NCI-H2227 (cell line): ENCODE data around the gene MYOG.

Experiments used
- DNase-seq: peaks from one replicate; lab custom pipeline; 2025; ENCODE audit not compliant: unreplicated experiment; lab: John Stamatoyannopoulos, UW

The MYOG gene

GRCh38 chr1:203117611-203118575 is 32.1 kb upstream of the MYOG start:
- peak; percentile 88 for DNase-seq

- no peak for DNase-seq
These were observed 30.4 kb upstream of the MYOG start for GRCh38 chr1:203116091-203116820.

GRCh38 chr1:203114202-203114601 is 28.4 kb upstream of the MYOG start:
- no peak for DNase-seq

DNA sequence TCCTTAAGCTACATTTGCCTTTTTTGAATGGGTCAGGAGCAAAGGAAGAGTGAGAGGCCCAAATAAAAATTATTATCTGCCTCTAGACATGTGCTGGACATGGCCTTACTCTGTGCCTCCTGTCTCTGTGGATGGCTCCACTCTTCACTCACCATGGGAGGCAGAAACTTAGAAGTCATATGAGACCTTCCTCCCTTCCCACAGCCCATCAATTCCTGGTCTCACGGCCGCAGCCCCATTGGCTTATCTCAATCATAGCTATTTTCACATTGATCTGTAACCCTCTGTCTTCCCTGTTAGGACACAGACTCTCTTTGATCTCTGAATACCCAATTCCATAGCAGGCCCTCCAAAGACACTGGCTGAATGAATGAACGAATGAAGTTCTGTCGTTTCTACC is 27.5 kb upstream of the MYOG start:
- DNase-seq, result no peak

GRCh38 chr1:203112475-203112874 is 26.7 kb upstream of the MYOG start:
- DNase-seq, result no peak

- no peak for DNase-seq
These were observed 19.1 kb upstream of the MYOG start for GRCh38 chr1:203104789-203105390.

DNA sequence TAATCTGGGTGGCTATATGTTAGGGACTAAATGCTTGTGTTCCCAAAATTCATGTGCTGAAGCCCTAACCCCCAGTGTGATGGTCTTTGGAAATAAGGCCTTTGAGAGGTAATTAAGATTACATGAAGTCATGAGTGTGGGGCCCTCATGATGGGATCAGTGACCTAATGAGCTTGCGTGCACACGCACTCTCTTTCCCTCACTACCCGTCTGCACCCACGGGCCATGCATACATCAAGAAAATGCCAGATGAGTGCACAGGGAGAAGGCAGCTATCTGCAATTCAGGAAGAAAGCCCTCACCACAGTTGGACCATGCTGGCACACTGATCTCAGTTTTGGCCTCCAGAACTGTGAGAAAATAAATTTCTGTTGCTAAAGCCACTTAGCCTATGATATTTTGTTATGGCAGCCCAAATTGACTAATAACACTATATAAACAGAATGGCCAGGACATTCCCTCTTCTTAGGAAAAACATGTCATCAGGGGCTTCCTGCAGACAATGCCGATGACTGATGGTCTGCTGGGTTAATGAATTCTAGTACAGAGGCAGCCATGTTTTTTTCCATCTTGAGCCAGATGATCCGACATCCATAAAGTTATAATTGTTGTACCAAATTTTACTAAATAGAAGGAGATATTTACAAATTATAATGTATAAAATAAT is 18.1 kb upstream of the MYOG start:
- no peak for DNase-seq

- DNase-seq, result no peak
These were observed 17.4 kb upstream of the MYOG start for GRCh38 chr1:203103216-203103615.

- DNase-seq, result no peak
These were observed 16.2 kb upstream of the MYOG start for GRCh38 chr1:203101813-203102634.

DNA sequence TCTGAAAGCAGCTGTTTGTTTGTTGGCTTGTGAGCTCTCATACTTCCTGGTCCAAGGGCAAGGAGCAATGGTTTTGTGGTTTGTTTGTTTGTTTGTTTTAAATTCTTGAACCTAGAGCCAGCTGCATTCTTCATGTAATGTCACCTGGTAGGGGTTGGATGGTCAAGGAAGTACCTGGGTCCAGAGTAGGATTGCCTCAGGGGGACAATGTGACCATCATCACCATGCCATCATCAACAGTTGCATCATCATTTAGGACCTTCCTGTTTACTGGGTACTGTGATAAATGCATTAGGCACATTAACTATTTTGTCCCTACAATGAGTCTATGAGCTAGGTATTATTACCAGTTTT is 14.7 kb upstream of the MYOG start:
- no peak for DNase-seq

- DNase-seq, result no peak
These were observed 14.1 kb upstream of the MYOG start for GRCh38 chr1:203099805-203100515.

- DNase-seq, result no peak
These were observed 13.2 kb upstream of the MYOG start for GRCh38 chr1:203098914-203099520.

DNA sequence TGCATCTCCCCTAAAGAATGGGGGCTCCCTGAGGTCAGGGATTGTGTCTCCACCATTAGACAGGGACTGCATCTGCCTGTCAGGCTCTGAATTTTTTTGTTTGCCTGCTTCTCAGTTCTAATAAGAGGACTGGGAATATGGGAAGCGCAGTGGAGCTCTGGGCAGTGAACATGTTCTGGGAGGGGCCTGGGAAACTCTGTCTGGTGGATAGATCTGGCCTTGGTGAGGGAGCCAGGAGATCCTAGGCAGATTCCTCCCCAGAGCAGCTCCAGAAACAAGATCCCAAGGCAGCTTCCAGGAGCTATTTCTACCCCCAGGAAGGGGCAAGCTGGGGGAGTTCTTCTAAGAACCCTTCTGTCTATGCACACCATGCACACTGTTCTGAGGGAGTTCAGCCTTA is 12.6 kb upstream of the MYOG start:
- no peak for DNase-seq

- DNase-seq, result no peak
These were observed 11.2 kb upstream of the MYOG start for GRCh38 chr1:203097001-203097400.

DNA sequence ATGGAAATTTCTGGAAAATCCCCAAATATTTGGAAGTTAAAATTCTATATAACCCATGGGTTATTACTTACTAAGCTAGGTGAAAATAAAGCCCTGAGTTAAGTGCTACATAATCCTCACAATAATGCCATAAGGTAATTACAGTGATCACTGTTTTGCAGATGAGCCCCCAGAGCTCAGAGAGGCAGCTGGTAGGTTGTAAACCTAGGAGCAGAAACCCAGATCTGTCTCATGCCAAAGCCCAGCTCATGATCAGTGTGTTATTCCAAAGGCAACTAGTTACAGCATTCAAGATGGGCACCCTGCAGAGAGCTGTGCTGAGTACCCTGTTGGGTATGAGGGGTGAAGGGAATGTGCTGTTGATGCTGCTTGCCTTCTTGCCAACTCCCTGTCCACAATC is 10.8 kb upstream of the MYOG start:
- no peak for DNase-seq

GRCh38 chr1:203095061-203095690 is 9.4 kb upstream of the MYOG start:
- no peak for DNase-seq

DNA sequence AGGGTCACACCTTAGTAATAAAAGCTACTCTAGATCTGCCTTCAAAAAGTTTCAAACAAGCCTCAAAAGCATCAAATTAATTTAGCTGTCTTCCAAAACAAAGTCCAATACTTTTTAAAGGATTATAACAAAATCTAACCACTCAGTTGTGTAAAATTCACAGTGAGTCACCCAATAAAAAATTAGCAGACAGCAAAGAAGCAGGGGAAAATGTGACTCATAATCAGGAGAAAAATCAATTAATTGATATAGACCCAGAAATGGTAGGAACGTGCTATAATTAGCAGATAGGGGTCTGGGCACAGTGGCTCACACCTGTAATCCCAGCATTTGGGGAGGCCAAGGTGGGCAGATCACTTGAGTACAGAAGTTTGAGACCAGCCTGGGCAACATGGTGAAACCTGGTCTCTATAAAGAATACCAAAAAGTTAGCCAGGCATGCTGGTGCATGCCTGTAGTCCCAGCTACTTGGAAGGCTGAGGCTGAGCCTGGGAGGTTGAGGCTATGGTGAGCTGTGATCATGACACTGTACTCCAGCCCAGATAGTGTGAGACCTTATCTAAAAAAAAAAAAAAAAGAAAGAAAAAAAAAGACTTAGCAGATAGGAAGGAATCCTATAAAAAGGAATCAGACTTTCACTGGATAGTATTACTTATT is 8.1 kb upstream of the MYOG start:
- no peak for DNase-seq

GRCh38 chr1:203091761-203092330 is 6.0 kb upstream of the MYOG start:
- DNase-seq, result no peak
